Naive B cell (primary cell): ENCODE measurements around the gene TOPORS. TPM values are rescaled to one million over a fixed set of nuclear protein-coding genes. Genes with fewer than 3 reads are reported as not detected.
"Not testable (repeated sequence)": the region's sequence is repeated elsewhere in the genome, so short reads cannot be mapped to it uniquely, and the experiment has no call there.

Experiments used
- ATAC-seq, 2 donors: fragments of 150-1000 bp; cut with Tn5 transposase; 2 replicates each; pipeline ENCODE4 v1.10.0; 2021; ENCODE audit warnings: low read depth in 2 of 2, mild to moderate bottlenecking in 2 of 2, moderate library complexity in 2 of 2
- DNase-seq: peaks from one replicate; pipeline ENCODE4 v3.0.0; 2022
- H3K27ac Mint-ChIP-seq, 6 donors: one replicate each; pipeline ENCODE4 v1.8.0; 2020 to 2022; ENCODE audit warnings: mild to moderate bottlenecking in 6 of 6, mixed read lengths in 6 of 6, moderate library complexity in 5 of 6, inconsistent platforms in 2 of 6
- H3K27me3 Mint-ChIP-seq, 3 donors: one replicate each; pipeline ENCODE4 v1.8.0; 2021 to 2022; ENCODE audit warnings: mixed read lengths in 3 of 3, mild to moderate bottlenecking in 1 of 3
- H3K36me3 Mint-ChIP-seq, 2 donors: one replicate each; pipeline ENCODE4 v1.8.0; 2020 to 2022; ENCODE audit warnings: mixed read lengths in 2 of 2, inconsistent platforms in 1 of 2, mild to moderate bottlenecking in 1 of 2
- H3K4me1 Mint-ChIP-seq, 3 donors: one replicate each; pipeline ENCODE4 v1.8.0; 2020 to 2022; ENCODE audit warnings: mixed read lengths in 3 of 3, inconsistent platforms in 1 of 3, mild to moderate bottlenecking in 1 of 3, moderate library complexity in 1 of 3
- H3K4me3 Mint-ChIP-seq, 8 donors: one replicate each; pipeline ENCODE4 v1.8.0; 2020 to 2022; ENCODE audit warnings: mild to moderate bottlenecking in 8 of 8, mixed read lengths in 8 of 8, moderate library complexity in 8 of 8, inconsistent platforms in 2 of 8
- H3K9me3 Mint-ChIP-seq, 7 donors: one replicate each; pipeline ENCODE4 v1.8.0; 2020 to 2022; ENCODE audit warnings: mixed read lengths in 7 of 7, mild to moderate bottlenecking in 5 of 7, inconsistent platforms in 2 of 7, moderate library complexity in 1 of 7
- polyA plus RNA-seq, 6 donors: library from polyadenylated mRNA; unstranded; fragments of 300-500 nt; fragmentation: Illumina TruSeq; gene quantifications; one replicate each; pipeline ENCODE4 v1.2.3, GENCODE V29; 2021; ENCODE audit warnings: low read depth in 6 of 6

Gene TOPORS
- polyA plus RNA-seq, 6 donors from 2014 or later = 22.5 to 39.9 (median 26.9) TPM

DNA sequence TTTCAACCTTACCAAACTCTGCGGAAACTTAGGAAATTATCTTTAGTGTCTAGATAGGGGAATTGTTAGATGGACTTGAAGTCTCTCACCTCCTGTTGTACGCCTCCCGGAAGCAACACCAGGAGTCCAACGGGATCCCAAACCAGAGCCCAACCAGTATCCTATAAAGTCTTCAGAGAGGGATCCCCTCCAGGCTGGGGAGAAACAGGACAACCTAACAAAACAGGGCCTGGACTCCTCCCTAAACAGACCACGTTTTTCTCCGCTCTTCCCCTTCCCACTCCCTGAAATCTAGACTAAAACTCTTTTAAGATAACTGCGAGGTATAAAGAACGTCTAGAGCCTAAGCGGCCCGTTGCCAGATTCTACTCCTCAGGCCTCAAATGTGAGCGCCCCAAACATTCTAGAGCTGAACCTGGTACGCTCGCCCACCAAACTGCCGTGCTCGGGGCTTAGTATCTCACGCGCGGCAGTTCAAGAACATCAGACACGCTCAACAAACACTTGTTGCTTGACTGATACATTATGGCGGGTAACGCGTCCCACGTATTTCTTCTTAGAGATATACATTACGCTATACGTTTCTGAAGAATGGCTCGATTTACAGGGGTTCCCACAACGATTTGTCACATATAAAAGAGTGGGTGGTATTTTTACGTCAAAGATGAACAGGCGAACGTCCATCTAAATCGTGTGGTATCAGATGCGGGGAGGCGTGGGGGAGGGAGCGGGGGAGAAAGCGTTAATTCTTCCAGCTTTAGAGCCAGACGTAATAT, 922 bp downstream of the TOPORS start:
- DNase-seq (peak; percentile 40), ATAC-seq (peak; percentile 7 to 17)
- no peaks in the 10 kb centered on the region for H3K36me3 Mint-ChIP-seq
- H3K27ac Mint-ChIP-seq = peak overlapping the region; percentile 96 to 99 (median 98)
- peaks cover 24 to 54% (median 47%) of the 10 kb centered on the region in 3 donors for H3K4me1 Mint-ChIP-seq
- no peaks in the 10 kb centered on the region for H3K9me3 Mint-ChIP-seq
- no peaks in the 10 kb centered on the region for H3K27me3 Mint-ChIP-seq
- peak overlapping the region; percentile 95 to 99 (median 97) for H3K4me3 Mint-ChIP-seq

DNA sequence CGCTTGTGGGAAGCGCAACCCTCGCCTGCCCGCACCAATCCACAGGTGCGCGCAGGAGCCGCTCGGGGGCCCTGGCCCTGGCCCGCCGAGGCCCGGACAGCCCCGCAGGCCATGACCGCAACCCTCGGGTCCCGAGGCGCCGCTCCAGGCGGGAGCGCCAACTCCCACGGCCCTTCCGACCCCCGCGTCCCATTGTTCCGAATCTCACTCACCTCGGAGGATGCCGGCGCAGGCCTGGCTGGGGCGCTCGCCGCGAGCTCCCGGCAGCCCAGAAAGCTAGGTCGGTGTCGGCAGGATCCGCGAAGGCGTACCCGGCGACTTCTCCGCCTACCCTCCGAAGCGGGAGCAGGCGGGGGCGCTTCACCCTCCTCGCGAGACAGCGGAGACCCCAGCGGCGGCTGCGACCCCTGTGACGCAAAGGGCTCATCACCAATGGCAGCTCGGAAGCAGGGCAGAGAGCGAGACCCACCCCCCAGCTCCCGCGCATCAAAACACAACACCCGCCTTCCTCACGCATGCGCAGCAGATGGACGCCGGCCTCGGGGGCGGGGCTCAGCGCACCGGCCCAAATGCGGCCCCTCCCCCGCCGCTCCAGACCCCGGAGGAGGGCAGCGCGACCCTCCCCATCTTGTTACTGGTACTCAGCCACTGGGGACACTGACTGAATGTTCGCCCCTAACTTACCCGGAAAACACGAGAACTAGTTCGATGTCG, 1.7 kb downstream of the TOPORS start:
- ATAC-seq = peak; percentile 81 to 82
- Mint-ChIP-seq H3K9me3 (no peaks in the 10 kb centered on the region), H3K27me3 (no peaks in the 10 kb centered on the region), H3K36me3 (no peaks in the 10 kb centered on the region), H3K4me3 (peak overlapping the region; percentile 95 to 99 (median 97)), H3K27ac (peak overlapping the region; percentile 95 to 99 (median 97)), H3K4me1 (peaks cover 19 to 54% (median 44%) of the 10 kb centered on the region in 3 donors)
- DNase-seq = peak; percentile 97

DNA sequence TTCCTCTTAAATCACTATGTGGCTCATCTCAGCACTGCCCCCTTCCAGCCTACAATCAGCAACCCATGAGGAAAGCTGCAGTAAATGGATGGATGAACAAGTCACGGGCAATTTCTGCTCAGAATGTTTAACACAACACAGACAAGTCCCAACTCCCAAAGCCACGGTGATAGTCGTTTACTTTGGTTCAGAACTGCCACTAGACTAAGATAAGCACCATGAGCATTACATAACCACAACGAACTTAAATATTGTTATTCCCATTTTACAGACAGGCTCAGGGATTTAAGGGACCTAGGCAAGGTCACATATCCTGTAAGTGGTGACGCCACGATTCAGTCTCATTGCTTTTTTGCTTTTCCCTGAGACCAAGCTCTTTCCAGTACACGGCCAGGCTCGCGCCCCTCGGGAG, 2.2 kb downstream of the TOPORS start:
- H3K36me3 Mint-ChIP-seq = no peaks in the 10 kb centered on the region
- peaks cover 19 to 55% (median 45%) of the 10 kb centered on the region in 3 donors for H3K4me1 Mint-ChIP-seq
- DNase-seq (peak; percentile 5), ATAC-seq (no peak)
- peak overlapping the region; percentile 3 to 98 (median 89) for H3K27ac Mint-ChIP-seq
- H3K27me3 Mint-ChIP-seq = no peaks in the 10 kb centered on the region
- H3K9me3 Mint-ChIP-seq = no peaks in the 10 kb centered on the region
- peak overlapping the region; percentile 89 to 99 (median 96) for H3K4me3 Mint-ChIP-seq

DNA sequence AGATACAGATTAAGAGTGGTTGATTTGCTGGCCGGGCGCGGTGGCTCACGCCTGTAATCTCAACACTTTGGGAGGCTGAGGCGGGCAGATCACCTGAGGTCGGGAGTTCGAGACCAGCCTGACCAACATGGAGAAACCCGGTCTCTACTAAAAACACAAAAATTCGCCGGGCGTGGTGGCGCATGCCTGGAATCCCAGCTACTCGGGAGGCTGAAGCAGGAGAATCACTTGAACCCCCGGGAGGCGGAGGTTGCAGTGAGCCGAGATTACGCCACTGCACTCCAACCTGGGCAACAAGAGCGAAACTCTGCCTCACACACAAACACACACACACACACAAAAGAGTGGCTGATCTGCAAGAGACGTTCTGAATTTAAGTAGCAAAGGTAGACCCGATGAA, 4.2 kb downstream of the TOPORS start:
- H3K27me3 Mint-ChIP-seq, ATAC-seq: not testable (repeated sequence)

DNA sequence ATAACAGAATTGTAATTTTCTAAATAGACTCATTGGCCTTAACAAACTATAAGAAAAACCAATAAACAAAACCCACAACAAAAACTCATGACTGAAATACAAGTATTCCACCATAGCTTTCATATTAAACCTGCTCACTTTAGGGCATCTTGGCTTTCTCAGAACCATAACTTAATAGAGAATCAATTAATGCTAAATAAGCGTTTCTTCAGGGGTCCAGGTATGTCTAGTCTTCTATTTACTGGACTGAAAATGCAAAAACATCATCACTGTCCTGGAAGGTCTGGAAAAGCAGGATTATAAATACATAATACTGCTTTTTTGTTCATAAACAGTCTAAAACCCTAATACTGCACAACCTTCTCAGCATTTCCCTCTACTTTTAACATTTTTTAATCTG, 6.5 kb downstream of the TOPORS start:
- Mint-ChIP-seq H3K27me3 (no peaks in the 10 kb centered on the region), H3K4me1 (peaks cover 19 to 46% (median 25%) of the 10 kb centered on the region in 3 donors), H3K36me3 (peaks cover 16 to 17% of the 10 kb centered on the region in 2 donors), H3K27ac (peak overlapping the region in 1 of 6 donors; percentile 59), H3K9me3 (no peaks in the 10 kb centered on the region), H3K4me3 (no peak overlapping the region)
- DNase-seq = no peak
- ATAC-seq = no peak

More for the DNA sequence above, 4.2 kb downstream of the TOPORS start:
- H3K36me3 Mint-ChIP-seq, H3K27ac Mint-ChIP-seq, DNase-seq, H3K9me3 Mint-ChIP-seq: not testable (repeated sequence)
- Mint-ChIP-seq H3K4me3 (peak overlapping the region in 2 of 8 donors; percentile 25 to 95), H3K4me1 (peaks cover 23 to 62% (median 38%) of the 10 kb centered on the region in 3 donors)

DNA sequence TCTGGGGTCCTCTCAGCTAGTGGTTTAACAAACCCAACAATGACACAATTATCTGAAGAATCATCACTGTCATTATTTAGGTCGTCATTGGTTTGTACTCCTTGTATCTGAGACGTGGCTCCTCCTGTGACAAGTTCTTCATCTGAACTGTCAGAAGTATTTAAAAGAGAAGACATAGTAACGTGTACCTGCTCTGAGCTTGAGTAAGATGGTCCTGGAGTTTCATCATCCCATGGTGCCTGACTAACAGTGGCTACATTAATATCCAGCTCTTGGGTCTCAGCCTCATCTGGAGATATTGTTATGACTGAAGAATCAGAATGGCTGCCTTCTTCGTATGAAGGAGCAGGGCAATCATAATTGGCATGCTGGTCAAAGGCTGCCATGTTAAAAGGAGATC, 9.3 kb downstream of the TOPORS start:
- peaks cover 16 to 17% of the 10 kb centered on the region in 2 donors for H3K36me3 Mint-ChIP-seq
- ATAC-seq = no peak
- H3K27me3 Mint-ChIP-seq = no peaks in the 10 kb centered on the region
- H3K4me1 Mint-ChIP-seq = peaks cover 3 to 22% (median 9%) of the 10 kb centered on the region in 3 donors
- H3K9me3 Mint-ChIP-seq = no peaks in the 10 kb centered on the region
- no peak overlapping the region for H3K27ac Mint-ChIP-seq
- no peak overlapping the region for H3K4me3 Mint-ChIP-seq
- no peak for DNase-seq

DNA sequence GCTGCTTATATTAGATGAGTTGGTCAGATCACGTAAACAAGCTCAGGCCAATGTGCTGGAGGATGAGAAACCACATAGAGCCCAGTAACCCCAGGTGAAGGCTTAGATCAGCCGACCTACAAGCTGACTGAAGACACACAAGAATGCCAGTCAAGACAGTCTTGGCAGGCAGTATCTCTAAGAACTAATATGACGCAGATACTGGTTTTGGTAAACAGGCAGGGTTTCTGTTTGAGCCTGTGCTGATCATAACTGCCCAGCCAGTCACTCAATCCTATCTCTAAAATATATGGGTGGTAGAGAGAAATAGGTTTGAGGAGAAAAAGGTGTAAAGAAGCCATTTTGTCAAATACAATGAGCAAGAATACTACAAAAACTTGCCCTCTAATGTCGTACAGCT, 18.6 kb downstream of the TOPORS start:
- H3K4me3 Mint-ChIP-seq = no peak overlapping the region
- no peak overlapping the region for H3K27ac Mint-ChIP-seq
- ATAC-seq = no peak
- no peak for DNase-seq
- H3K9me3 Mint-ChIP-seq = peaks cover 0 to 7% (median 0%) of the 10 kb centered on the region in 7 donors
- H3K4me1 Mint-ChIP-seq = peaks cover 3 to 6% (median 4%) of the 10 kb centered on the region in 3 donors
- peaks cover 0 to 4% of the 10 kb centered on the region in 2 donors for H3K36me3 Mint-ChIP-seq
- H3K27me3 Mint-ChIP-seq = no peaks in the 10 kb centered on the region

DNA sequence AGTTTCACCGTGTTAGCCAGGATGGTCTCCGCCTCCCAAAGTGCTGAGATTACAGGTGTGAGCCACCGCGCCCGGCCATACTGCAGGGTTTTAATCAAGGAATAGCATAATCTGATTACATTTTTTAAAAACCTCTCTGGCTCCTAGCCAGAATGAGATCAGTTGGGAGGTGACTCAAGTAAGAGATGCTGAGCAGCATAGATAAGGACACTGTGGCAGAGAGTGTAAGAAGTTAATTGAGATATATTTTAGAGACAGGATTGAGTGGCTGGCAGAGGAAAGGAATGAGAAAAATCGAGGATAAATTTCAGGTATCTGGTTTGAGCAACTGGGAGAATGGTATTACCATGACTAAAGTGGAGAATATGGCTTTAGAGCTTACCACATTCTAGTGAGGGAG, 19.1 kb downstream of the TOPORS start:
- H3K4me3 Mint-ChIP-seq = no peak overlapping the region
- peaks cover 3 to 6% (median 4%) of the 10 kb centered on the region in 3 donors for H3K4me1 Mint-ChIP-seq
- peaks cover 0 to 4% of the 10 kb centered on the region in 2 donors for H3K36me3 Mint-ChIP-seq
- H3K9me3 Mint-ChIP-seq = peaks cover 0 to 7% (median 0%) of the 10 kb centered on the region in 7 donors
- ATAC-seq (no peak), DNase-seq (no peak)
- H3K27me3 Mint-ChIP-seq = no peaks in the 10 kb centered on the region
- peak overlapping the region in 1 of 6 donors; percentile 1 for H3K27ac Mint-ChIP-seq

DNA sequence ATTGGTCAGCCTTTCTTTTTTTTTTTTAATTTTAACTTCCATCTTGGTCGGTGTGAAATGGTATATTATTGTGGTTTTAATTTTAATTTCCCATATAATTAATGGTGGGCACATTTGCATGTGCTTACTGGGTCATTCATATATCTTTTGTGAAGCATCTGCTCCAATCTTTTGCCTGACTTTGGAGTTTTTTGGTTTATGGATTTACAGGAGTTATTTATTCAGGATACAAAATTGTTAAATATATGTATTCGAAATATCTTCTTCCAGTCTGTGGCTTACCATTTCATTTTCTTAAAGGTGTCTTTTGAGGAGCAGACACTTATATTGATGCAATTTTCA, 25.7 kb downstream of the TOPORS start:
- H3K36me3 Mint-ChIP-seq = peaks cover 9 to 12% of the 10 kb centered on the region in 2 donors
- ATAC-seq = no peak

DNA sequence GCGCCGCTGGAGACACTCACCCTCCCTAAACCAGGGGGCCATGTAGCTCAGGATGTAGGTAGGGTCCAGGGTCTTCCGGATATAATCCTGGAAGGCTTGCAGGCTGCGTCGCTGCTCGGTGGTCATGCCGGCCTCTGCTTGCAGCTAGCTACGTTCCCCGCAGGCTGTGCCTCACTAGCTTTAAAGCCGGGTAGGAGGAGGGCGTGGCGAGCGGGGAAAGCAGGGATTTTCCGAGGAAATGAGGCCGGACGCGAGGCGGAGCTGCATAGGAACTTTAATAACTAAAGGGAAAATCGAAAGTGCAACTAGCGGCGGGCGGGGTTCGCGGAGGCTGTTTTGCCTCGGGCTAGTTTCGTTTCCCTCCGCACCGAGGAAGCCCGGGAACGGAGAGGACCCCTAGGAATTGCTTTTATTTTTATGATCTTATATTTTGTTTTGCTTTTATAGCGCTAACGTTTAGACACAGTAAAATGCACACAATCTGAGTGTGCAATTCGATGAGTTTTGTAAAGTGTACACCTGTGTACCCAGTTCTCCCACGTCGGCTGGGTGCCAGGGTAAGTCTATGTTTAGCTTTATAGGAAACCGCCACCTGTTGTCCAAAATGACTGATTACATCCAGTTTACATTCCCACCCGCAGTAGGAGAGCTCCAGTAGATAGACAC, 26.2 kb downstream of the TOPORS start, which contains the start of gene RIGI:
Gene RIGI, minus strand, starts transcription at position 156 of the 666 bp plus-strand sequence. Its CDS starts 30 bp downstream, at position 126.
- ATAC-seq (peak; percentile 80 to 84), DNase-seq (peak; percentile 68)
- Mint-ChIP-seq H3K4me3 (peak within 1 kb of the TSS; percentile 94 to 100 (median 98)), H3K36me3 (peaks cover 8 to 12% of the 10 kb centered on the region in 2 donors), H3K27me3 (no peaks in the 10 kb centered on the region), H3K4me1 (peaks cover 30 to 51% (median 32%) of the 10 kb centered on the region in 3 donors), H3K9me3 (peaks cover 0 to 6% (median 3%) of the 10 kb centered on the region in 7 donors), H3K27ac (peak within 1 kb of the TSS; percentile 93 to 98 (median 95))

More for the DNA sequence above, 25.7 kb downstream of the TOPORS start:
- peak overlapping the region; percentile 94 to 100 (median 98) for H3K4me3 Mint-ChIP-seq
- H3K4me1 Mint-ChIP-seq = peaks cover 30 to 47% (median 32%) of the 10 kb centered on the region in 3 donors
- no peak for DNase-seq
- no peaks in the 10 kb centered on the region for H3K27me3 Mint-ChIP-seq
- peak overlapping the region; percentile 93 to 98 (median 95) for H3K27ac Mint-ChIP-seq
- peaks cover 0 to 7% (median 3%) of the 10 kb centered on the region in 7 donors for H3K9me3 Mint-ChIP-seq

DNA sequence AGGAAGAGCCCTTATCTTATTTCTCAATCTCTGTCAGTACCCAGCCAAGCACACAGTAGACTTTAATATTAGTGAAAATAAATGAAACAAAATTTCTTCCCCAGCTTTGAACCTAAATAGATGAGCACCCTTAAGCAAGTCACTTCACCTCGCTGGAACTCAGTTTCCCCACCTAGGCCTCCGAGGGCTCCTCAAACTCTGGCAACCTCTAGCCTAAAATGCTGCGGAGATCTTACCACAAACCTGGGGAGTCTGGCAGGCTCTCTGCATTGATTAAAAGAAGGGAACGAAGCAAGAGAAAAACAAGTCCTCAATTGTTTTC, 26.7 kb downstream of the TOPORS start:
- H3K36me3 Mint-ChIP-seq = peaks cover 8 to 12% of the 10 kb centered on the region in 2 donors
- peaks cover 0 to 5% (median 1%) of the 10 kb centered on the region in 7 donors for H3K9me3 Mint-ChIP-seq
- H3K4me3 Mint-ChIP-seq = peak overlapping the region; percentile 94 to 100 (median 98)
- DNase-seq (no peak), ATAC-seq (peak in 1 of 2 donors; percentile 4)
- peak overlapping the region; percentile 93 to 98 (median 95) for H3K27ac Mint-ChIP-seq
- H3K4me1 Mint-ChIP-seq = peaks cover 30 to 51% (median 32%) of the 10 kb centered on the region in 3 donors
- H3K27me3 Mint-ChIP-seq = no peaks in the 10 kb centered on the region

DNA sequence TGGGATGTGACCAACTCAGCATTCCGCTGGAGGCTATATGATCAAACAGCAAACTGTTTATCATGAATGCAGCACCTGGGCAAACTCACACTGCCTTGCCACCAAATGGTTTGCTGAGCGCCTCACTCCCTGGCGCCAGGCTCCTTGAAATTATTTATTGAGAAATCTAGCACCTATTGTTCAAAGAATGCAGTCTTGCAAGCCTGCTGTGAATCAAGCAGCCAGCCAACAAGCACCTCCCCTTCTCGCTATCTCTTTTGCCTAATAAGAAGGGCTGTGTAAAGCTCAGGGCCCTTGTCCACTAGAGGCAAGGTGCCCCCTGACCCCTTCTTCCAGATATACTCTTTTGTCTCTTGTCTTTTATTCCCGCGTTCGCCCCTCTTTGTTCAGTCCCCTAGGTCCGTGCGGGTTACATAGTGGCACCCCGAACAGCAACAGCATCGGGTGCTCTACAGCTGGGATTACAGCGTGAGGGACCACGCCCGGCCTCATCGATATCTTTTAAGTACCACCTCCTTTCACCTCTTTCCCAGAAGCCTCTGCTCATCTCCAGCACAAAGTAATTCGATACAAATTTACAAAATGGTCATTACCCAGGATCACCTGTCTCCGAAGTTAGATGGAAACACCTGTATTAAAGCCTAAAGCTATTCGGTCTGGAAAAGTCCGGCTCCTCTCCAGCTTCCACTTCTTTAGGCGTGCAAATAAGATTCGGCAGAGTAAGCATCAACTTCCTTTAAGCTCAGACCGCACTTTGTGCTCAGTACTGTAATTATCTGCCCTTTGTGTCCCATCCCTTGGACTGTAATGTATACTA, 27.3 kb downstream of the TOPORS start:
- Mint-ChIP-seq H3K9me3 (peaks cover 0 to 5% (median 0%) of the 10 kb centered on the region in 7 donors), H3K36me3 (peaks cover 8 to 12% of the 10 kb centered on the region in 2 donors), H3K27me3 (no peaks in the 10 kb centered on the region), H3K27ac (peak overlapping the region; percentile 93 to 98 (median 95)), H3K4me3 (peak overlapping the region; percentile 94 to 100 (median 98)), H3K4me1 (peaks cover 30 to 51% (median 32%) of the 10 kb centered on the region in 3 donors)
- no peak for DNase-seq
- ATAC-seq = peak in 1 of 2 donors; percentile 19
